NCI-H774 (cell line): ENCODE results near the gene RAD51.

ENCODE experiments used
- DNase-seq: peaks from one replicate; lab custom pipeline; 2025; lab: John Stamatoyannopoulos, UW

RAD51 gene

GRCh38 chr15:40722934-40723333 is 28.0 kb downstream of the RAD51 start:
- DNase-seq, result no peak

- DNase-seq, result no peak
Measured at GRCh38 chr15:40723919-40724318, 28.9 kb downstream of the RAD51 start.

- no peak for DNase-seq
Measured at GRCh38 chr15:40731034-40731433, 36.1 kb downstream of the RAD51 start.

- DNase-seq, result no peak
Measured at GRCh38 chr15:40736575-40736974, 41.6 kb downstream of the RAD51 start.

GRCh38 chr15:40737048-40737447 is 42.1 kb downstream of the RAD51 start:
- DNase-seq, result no peak

- DNase-seq, result no peak
Measured at GRCh38 chr15:40739047-40739446, 44.1 kb downstream of the RAD51 start.

- no peak for DNase-seq
Measured at GRCh38 chr15:40739854-40740253, 44.9 kb downstream of the RAD51 start.

- DNase-seq, result no peak
Measured at GRCh38 chr15:40743485-40743901, 48.5 kb downstream of the RAD51 start.

GRCh38 chr15:40743921-40744814 is 49.2 kb downstream of the RAD51 start:
- DNase-seq, result no peak

- DNase-seq, result no peak
Measured at GRCh38 chr15:40744815-40745152, 49.8 kb downstream of the RAD51 start.

GRCh38 chr15:40746916-40747418 is 52.0 kb downstream of the RAD51 start:
- DNase-seq, result no peak

- DNase-seq, result no peak
Measured at GRCh38 chr15:40747685-40748631, 53.0 kb downstream of the RAD51 start.

- DNase-seq, result no peak
Measured at GRCh38 chr15:40749151-40749630, 54.2 kb downstream of the RAD51 start.

- no peak for DNase-seq
Measured at GRCh38 chr15:40750885-40751284, 55.9 kb downstream of the RAD51 start.

- DNase-seq, result no peak
Measured at GRCh38 chr15:40751745-40752144, 56.8 kb downstream of the RAD51 start.

GRCh38 chr15:40754574-40754882 is 59.6 kb downstream of the RAD51 start:
- no peak for DNase-seq

- peak; percentile 90 for DNase-seq
Measured at GRCh38 chr15:40754883-40755811, 60.2 kb downstream of the RAD51 start, which contains the start of gene RMDN3. TSS of gene RMDN3 (minus strand) at chr15:40755254. CDS start at chr15:40754783, 471 bp downstream.

GRCh38 chr15:40755812-40756208 is 60.8 kb downstream of the RAD51 start:
- DNase-seq, result no peak

GRCh38 chr15:40756938-40757337 is 62.0 kb downstream of the RAD51 start:
- no peak for DNase-seq

- DNase-seq, result no peak
Measured at GRCh38 chr15:40759961-40760360, 65.0 kb downstream of the RAD51 start.
